HG03520 (cell line): ENCODE measurements around the gene PRKACB.
"Not testable (repeated sequence)": the region's sequence is repeated elsewhere in the genome, so short reads cannot be mapped to it uniquely, and the experiment has no call there.

Source experiments
- ATAC-seq: cut with Tn5 transposase; IDR thresholded peaks from one replicate; pipeline ENCODE4 v1.9.1; 2021; ENCODE audit warnings: mild to moderate bottlenecking, moderate library complexity; ENCODE audit not compliant: unreplicated experiment

PRKACB gene

DNA sequence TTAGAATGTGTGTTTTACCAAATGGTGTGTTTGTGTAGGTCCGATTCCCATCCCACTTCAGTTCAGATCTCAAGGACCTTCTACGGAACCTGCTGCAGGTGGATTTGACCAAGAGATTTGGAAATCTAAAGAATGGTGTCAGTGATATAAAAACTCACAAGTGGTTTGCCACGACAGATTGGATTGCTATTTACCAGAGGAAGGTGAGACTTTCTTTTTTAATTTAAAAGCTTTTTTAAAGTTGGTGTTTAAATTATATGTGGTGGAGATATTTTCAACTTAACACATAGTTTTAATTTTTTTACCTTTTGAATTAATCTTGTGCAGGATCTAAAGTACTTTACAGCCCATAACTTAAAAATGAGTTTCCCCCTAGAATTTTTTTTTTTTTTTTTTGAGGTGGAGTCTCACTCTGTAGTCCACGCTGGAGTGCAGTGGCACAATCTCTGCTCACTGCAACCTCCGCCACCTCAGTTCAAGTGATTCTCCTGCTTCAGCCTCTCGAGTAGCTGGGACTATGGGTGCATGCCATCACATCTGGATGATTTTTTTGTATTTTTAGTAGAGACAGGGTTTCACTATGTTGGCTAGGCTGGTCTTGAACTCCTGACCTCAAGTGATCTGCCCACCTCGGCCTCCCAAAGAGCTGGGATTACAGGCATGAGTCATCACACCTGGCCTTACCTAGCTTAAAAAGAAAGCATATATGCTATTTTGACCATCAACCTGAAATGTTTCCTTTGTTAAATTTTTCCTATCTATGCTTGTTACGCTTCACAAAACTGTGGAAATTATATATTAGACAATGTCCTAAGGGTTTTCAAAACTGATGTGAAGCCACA, 70.3 kb downstream of the PRKACB start:
- no peak for ATAC-seq

DNA sequence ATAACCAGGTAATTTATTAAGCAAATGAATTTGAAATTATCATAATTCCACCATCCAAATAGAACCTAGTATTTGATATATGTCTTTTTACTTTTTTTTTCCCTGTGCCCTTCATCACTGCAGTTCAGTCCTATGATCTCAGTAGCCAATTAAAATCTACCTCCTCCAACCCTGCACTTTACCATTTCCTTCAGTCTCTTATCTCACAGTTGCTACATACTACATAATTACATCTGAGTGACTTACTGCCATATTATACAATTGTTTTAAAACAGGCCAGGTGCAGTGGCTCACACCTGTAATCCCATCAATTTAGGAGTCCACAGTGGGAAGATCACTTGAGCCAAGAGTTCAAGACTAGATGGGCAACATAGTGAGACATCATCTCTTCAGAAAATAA, 73.2 kb downstream of the PRKACB start:
- ATAC-seq, result no peak

DNA sequence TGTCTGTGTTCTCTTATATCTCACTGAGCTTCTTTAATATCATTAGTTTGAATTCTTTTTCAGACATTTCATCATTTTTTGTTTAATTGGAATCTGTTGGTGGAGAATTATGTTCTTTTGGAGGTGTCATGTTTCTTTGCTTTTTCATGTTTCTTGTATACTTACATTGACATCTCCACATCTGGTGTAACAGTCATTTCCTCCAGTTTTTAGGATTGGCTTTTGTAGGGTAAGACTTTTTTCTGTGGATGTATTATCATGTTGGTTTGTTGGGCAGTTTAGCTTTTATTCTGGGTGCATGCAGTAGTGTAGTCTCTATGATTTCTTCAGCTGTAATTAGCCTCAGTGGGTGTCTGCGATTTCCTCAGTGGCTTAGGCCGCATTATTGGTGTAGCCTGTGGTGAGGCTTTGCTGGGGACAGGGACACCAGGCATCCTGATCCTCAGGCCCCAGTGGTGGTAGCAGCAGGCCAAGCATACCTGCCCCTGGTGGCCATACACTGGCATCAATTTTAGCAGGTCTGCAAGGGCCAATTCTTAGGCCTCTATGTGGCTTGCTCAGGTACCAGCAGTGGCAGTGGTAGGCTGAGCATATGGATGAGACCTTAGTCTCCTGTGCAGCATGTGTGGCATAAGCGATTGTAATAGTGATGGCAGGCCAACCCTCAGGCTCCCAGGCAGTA, 79.8 kb downstream of the PRKACB start:
- ATAC-seq, result no peak

DNA sequence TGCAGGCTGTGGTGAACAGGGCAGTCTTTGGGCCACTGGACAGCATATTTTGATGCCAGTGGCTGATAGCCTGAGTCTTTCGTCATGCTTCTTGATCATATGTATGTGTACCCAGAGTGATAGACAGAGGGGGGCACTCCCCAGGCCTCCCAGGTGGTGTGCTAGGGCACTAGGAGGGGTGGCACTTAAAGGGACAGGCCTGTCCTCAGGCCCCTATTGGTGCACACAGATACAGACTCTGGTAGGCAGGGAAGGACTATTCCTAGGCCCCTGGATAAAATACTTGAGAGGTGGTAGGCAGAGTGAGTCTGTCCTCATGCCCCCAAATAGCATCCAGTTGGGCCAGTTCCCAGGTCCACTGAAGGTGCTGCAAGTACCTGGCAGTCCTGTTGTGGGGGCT, 80.8 kb downstream of the PRKACB start:
- ATAC-seq, result no peak

DNA sequence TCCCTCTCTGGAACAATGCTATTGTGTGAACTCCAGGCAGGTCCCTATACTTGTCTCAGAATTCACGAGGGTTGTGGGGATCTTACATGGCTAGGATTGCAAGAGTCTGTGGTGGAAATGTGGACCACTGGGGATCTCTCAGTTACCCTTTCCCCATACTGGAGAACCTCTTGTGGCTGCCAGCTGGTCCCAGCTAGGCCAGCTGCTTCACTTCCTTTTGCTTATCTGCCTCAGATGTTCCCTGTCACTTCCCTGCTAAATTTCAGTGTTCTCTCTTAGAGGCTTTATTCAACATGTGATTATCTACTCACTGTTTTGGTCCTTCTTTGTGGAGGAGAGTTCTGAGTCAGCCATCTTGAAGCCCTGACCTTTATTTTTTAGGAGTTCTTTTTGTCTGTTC, 81.6 kb downstream of the PRKACB start:
- ATAC-seq, result no peak

DNA sequence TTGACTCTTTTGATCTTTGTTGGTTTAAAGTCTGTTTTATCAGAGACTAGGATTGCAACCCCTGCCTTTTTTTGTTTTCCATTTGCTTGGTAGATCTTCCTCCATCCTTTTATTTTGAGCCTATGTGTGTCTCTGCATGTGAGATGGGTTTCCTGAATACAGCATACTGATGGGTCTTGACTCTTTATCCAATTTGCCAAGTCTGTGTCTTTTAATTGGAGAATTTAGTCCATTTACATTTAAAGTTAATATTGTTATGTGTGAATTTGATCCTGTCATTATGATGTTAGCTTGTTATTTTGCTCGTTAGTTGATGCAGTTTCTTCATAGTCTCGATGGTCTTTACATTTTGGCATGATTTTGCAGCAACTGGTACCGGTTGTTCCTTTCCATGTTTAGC, 88.6 kb downstream of the PRKACB start:
- not testable (repeated sequence) for ATAC-seq

DNA sequence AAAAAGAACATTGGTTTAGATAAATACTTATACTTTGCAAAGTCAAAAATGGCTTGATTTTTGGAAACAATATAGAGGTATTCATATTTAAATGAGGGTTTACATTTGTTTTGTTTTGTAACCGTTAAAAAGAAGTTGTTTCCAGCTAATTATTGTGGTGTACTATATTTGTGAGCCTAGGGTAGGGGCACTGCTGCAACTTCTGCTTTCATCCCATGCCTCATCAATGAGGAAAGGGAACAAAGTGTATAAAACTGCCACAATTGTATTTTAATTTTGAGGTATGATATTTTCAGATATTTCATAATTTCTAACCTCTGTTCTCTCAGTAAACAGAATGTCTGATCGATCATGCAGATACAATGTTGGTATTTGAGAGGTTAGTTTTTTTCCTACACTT, 92.2 kb downstream of the PRKACB start:
- no peak for ATAC-seq

DNA sequence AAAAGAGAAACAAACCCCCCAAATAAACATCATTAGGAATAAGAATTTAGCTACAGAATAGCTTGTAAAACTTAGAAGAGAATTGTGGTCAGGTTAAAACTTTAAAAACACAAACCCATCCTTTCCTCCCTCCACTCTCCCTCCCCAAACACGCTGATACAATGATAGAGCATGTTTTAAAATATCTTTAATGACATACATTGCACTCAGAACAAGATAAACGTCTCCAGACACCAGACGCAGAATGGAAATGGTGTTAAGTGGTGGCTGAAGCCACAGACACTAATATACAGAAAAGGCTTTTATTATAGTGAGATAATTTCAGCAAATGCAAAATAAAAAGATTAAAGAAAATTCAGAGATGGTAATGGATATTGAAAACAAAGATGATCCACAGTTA, 98.6 kb downstream of the PRKACB start:
- ATAC-seq, result no peak

DNA sequence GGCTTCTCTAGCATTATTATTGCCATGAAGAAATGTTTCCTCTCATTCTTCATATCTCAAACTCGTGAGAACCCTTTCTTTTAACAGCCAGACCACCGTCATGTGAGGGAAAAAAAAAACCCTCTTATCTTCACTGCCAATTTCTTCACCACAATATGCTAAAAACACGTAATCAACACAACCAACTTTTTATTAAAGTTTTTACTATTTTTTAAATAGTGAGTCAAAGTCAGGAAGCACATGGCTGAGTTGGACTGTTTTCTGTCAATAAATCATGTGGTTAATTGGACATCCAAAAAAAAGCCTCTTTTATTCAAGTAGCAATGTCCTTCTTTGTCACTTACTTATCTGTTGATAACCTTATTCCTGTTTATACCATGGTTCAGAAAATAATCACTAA, 101.5 kb downstream of the PRKACB start:
- ATAC-seq, result no peak

DNA sequence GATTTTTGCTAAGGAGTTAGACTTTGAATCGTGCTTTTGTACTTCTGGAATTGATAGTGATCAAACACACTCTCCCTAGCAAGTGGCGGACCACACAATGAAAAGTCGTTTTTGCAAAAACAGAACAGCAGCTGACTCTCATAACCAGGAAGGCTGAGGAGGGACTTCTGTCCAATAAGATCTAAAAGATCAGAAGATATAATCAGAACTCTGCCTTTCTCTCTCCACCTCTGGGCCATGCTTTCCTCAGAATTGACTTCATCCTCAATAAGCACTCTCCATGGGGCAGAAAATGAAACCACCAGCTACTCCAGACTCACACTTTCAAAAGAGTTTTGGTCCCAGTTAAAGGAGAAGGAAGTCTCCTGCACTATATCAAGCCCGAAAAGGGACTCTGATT, 102.1 kb downstream of the PRKACB start:
- no peak for ATAC-seq

DNA sequence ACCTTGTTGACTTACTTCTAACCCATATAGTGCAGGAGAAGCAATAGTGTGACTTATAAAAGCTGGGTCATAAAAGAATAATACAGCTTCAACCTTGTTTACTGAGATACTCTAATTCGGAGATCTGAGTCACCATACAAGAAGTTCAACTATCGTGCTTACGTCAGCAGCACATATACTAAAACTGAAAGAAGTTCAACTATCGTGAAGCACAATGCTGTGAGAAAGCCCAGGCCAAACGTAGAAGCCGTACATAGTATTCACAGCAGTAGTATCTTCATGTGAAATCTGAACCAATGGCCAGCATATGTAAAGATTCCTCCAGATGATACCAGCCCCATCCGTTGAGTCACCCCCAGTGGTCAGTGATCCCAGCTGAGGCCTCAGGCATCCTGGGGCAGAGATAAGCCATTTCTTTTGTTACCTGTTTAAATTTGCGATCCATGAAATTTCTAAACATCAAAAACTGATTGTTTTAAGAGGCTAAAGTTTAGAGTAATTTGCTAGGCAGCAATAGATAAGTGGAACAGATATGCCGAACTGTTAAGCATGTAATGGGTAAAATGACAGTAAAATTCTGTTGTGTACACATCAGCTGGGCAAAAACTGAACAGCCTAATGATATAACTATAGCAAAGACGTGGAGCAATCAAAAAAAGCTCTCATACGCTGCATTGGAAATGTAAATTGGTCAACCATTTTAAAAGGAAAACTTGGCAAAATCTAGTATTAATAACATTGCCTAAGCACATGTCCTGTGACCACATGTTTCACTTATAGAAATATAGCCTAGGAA, 103.6 kb downstream of the PRKACB start:
- no peak for ATAC-seq

DNA sequence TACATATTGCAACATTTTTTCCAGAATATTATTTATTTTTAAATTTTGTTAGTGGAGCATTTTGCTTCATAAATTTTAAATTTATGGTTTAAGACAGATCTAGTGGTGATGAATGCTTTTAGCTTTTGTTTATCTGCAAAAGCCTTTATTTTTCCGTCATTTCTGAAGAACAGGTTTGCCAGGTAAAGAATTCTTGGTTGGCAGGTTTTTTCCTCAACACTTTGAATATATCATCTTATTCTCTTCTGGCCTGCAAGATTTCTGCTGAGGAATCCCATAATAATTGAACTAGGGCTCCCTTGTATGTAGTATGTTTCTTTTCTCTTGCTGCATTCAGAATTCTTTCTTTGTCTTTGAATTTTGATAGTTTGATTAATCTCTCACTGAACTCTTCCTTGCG, 106.6 kb downstream of the PRKACB start:
- no peak for ATAC-seq

DNA sequence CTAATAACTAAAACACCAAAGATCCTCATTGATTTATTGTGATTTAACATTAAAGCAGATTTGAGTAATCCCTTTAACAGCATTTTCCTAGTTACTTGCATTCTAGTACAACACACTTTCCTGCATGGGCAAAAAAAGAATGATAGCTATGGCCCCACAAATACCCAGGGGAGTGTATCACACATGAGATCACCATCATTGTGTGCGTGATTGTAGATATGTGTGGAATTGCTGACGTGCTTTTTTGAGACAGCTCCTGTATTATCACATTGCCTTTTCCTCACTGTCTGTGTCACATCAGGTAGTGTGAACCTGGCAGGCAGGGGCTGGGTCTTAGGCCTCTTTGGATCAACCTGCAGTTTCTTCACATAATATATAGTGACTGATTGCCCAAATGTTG, 109.0 kb downstream of the PRKACB start:
- ATAC-seq, result no peak

DNA sequence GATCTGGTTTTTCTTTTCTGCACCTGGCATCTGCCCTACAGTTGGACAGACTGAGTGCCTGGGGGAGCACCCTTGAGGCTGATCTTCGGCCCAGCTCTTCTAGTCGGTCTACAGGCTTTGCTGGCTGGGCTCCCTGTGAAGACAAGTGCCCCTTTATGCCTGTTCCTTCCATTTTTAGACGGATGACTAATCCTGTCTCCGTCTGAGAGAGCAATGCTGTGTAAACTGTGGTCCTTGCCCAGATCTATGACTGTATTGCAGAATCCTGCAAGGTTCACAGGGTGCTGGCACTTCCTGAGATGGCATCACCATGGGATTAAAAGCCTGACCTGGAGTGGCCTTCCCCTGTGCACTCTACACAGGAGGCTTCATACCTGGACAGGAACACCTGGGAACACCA, 109.8 kb downstream of the PRKACB start:
- ATAC-seq, result no peak

DNA sequence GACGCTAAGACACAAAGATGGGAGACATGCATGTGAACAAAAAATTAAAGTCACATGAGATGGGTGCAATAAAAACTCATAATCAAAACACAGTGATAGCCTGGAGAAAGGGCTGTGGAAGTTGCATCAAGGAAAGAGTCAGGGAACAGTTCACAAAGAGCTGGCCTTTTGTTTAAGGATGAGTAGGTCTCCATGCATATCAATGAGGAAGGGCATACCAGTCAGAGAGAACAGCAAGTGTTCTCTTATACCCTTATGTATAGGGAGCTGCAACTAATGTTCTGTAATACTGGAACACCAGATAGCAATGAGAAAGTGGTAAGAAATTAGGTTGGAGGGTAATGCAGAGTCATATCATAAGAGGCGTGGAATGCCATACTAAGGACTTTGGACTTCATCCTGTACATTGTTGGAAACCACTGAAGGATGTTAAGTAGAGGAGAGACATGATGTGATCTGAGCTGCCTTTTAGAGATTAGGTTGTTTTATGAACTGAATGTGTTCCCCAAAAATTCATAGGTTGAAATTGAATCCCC, 110.7 kb downstream of the PRKACB start:
- no peak for ATAC-seq

DNA sequence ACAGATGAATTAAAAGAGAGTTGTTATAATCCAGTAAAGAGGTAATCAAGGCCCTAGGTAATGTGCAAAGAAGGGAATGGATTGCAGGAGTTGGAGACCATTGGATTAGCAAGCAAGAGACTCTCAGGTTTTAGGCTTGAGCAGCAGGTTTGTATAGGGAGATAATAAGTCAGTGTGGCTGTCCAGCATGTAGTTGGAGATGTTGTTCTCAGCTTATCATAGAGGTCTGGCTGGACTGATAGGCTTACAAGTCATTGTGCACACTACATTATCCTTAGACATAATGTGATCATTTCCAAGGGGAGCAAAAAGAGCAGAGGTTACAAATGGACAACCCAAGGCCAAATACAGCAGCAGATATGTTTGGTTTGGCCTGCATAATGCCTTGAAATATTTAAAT, 111.5 kb downstream of the PRKACB start:
- ATAC-seq, result no peak

DNA sequence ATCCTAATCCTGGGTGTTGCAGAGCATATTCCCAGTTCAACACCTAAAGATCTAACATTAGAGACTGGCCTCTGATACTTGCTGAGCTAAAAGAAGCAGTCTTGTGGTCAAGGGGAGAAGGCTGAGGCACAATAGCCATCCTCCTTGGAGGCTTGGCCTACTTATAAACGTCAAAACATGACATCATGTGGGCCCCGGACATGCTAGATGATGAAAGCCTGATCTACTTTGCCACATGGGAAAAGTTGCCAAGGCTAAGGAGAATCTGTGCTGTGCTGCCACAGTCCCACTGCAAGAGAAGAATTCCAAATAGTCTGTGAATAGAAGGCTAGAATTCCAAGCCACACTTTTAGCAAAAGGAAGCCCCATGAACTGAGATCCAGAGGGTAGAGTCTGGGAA, 113.5 kb downstream of the PRKACB start:
- no peak for ATAC-seq

DNA sequence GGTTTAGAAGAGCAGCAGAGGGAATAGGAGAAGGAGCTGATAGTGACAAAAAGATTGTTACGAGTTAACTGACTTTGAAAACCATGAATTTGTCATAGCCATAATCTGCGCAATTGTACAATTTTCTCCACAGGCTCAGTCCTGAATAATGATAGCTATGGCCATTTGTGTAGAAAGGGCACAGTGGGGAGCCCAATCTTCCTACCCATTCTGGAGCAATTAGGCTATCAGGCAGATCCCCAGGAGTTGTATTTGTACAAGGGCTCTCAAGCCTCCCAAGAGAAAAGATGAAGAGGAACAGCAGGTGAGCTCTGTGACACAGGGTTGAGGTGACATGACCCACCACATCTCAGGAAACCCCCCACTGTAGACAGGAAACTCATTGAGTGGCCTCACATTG, 115.3 kb downstream of the PRKACB start:
- ATAC-seq, result no peak

DNA sequence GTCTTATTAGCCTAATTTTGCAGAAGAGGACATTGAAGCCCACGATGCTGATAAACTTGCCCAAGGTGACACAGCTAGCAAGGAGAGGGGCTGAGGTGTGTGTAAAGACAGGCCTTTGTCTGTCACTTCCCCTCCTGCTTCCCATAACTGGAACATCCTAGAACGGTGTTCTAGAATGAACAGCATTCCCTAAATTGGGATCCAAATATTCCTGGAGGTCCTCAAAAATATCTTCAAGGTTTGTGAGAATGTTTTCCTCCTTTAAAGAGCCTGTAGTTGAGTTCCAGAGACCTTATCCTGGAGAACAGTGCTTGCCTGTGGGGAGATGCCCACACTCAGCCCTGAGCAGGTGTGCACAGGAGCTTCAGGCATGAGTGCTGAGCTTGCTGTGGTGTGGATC, 115.9 kb downstream of the PRKACB start:
- ATAC-seq, result no peak

DNA sequence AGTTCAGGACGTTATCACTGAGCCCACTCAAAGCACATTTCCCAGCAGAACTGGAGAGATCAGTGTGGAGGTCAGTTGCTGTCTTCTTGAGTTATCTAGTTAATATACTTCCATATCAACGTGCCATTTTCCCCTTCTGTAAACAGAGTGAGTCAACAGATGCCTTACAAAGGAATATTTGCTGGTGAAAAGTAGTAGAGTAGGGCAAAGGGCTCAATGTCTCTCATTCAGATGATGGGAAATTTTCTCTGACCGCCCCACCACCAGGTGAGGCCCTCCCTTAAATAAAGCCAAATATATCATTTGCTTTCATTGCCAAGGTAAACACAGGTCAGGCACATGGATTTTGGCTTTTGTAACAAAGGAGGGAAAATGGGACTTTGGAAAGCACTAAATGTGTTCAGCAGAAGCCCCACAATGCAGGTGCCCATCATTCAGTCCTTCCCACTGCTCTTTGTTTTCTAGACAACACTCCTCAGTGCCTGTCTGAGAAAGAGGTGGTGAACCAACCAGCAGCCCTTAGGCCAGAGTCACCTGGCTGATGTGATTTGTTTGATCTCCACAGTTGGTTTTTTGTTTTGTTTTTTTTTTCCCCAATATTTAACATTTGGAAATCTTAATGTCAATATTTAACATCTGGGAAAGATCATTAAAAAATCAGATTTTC, 116.9 kb downstream of the PRKACB start:
- no peak for ATAC-seq

DNA sequence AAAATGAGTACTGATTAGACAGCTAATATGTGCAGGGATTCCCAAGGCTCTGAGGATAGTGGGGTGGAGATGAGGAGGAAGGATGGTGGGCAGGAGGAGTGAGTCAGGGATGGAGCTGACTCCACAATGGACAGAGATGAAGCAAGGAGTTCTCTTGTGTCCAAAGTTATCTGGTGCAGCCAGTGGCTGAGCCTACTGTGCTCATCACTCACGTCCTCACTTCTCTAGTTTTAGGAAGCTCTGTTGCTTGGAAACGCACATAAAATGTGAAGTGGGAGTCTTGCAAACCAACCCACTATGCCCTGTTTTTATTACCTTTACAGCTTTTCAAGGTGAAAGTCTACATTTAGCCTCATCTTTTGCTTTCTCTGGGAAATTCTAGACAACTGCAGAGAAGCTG, 120.9 kb downstream of the PRKACB start:
- no peak for ATAC-seq
